VCaP (cell line): ENCODE results near the gene NFATC1.

Experiments
- H3K27ac ChIP-seq: fragments of 450-650 bp; 2 replicates; pipeline ENCODE4 v1.5.1; 2017
- TF ChIP-seq, protein P1 (sequence below): fragments of 450-650 bp; conservative IDR thresholded peaks from 2 replicates; pipeline ENCODE4 v1.5.1; 2017; ENCODE audit warnings: mild to moderate bottlenecking, moderate library complexity

NFATC1 gene

DNA sequence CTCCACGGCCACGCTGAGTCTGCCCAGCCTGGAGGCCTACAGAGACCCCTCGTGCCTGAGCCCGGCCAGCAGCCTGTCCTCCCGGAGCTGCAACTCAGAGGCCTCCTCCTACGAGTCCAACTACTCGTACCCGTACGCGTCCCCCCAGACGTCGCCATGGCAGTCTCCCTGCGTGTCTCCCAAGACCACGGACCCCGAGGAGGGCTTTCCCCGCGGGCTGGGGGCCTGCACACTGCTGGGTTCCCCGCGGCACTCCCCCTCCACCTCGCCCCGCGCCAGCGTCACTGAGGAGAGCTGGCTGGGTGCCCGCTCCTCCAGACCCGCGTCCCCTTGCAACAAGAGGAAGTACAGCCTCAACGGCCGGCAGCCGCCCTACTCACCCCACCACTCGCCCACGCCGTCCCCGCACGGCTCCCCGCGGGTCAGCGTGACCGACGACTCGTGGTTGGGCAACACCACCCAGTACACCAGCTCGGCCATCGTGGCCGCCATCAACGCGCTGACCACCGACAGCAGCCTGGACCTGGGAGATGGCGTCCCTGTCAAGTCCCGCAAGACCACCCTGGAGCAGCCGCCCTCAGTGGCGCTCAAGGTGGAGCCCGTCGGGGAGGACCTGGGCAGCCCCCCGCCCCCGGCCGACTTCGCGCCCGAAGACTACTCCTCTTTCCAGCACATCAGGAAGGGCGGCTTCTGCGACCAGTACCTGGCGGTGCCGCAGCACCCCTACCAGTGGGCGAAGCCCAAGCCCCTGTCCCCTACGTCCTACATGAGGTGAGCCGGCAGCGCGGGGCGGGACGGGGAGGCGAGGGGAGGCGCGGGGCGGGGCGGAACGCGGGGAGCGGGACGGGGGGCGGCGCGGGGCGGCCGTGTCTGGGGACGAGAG is 15.2 kb downstream of the NFATC1 start:
- TF ChIP-seq, protein P1, sequence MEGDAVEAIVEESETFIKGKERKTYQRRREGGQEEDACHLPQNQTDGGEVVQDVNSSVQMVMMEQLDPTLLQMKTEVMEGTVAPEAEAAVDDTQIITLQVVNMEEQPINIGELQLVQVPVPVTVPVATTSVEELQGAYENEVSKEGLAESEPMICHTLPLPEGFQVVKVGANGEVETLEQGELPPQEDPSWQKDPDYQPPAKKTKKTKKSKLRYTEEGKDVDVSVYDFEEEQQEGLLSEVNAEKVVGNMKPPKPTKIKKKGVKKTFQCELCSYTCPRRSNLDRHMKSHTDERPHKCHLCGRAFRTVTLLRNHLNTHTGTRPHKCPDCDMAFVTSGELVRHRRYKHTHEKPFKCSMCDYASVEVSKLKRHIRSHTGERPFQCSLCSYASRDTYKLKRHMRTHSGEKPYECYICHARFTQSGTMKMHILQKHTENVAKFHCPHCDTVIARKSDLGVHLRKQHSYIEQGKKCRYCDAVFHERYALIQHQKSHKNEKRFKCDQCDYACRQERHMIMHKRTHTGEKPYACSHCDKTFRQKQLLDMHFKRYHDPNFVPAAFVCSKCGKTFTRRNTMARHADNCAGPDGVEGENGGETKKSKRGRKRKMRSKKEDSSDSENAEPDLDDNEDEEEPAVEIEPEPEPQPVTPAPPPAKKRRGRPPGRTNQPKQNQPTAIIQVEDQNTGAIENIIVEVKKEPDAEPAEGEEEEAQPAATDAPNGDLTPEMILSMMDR, result no peak
- no peak overlapping the region for H3K27ac ChIP-seq

DNA sequence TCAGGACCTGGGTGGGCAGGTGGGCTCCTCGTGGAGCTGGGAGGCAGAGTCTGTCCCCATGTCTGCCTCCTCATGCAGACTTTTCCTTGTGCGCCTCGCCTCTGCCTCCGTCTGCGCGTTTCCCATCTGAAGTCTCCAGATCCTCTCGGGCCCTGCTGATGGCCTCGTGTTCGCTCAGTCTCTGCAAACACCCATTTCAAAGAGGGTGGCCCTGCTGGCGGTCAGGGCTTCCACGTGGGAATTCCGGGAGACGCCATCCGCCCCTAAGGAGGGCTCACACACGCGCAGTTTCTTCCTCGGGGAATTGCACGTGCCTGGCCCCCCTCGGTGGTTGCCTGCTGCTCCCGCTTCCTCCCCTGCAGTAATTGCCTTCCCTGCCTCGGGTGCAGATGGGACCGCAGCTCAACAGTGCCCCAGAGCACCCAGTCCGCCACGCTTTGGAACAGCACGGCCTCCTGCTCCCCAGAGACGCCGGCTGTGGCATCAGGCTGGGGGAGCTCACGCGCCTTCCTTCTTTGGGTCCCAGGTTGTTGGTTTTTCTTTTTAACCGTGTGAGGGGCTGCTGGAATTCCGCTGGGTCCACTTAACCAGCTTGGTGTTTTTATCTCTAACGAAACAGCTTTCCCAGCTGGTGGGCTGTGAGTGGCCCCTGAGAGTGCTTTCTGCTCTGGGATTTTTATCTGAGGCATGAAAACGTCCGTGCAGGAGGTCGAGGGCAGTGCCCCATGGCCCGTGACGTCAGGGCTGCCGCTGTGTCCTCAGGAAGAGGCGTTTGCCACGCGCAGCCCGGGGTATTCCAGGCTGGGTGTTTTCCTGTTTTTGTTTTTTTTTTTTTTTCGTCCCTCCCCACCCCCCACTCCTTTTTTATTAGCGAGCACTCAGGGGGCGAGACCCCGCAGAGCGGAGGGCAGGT is 16.1 kb downstream of the NFATC1 start:
- TF ChIP-seq, protein P1, result no peak

DNA sequence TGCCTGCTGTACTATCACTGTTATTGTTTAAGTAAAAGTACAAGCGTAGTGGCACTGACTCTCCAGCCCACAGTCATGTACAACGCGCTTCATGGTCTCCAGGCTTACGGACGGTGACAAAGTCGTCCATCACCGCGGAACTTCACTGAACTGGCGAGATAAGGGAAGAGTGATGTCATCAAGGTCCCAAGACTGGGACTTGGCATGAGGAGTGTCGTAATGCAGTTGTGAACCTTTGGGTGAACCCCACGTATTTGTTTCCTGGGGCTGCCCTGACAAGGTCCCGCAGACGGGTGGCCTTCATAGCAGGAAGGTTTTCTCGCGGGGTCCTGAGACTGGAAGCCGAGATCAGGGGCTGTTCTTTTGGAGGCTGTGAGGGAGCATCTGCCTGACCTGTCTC is 17.3 kb downstream of the NFATC1 start:
- TF ChIP-seq, protein P1, result no peak
- H3K27ac ChIP-seq, result no peak overlapping the region

More for the DNA sequence above, 16.1 kb downstream of the NFATC1 start:
- H3K27ac ChIP-seq, result no peak overlapping the region

DNA sequence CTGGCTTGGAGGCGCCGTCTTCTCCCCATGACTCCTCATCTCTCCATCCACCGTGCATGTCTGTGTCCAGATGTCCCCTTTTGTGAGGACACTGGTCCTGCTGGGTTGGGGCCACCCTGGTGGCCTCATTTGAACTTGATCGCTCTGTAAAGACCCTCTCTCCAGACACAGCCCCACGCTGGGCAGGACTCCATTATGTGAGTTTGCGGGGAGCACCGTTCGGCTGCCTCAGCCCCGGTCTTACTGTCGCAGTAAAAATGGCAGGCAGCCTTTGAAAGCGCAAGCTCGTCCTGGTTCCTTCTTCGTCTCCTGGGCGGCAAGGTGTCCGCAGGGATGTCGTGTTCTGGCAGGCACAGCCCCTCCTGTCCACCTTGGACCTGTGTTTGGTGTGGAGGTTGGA is 17.7 kb downstream of the NFATC1 start:
- TF ChIP-seq, protein P1, result no peak
- no peak overlapping the region for H3K27ac ChIP-seq

DNA sequence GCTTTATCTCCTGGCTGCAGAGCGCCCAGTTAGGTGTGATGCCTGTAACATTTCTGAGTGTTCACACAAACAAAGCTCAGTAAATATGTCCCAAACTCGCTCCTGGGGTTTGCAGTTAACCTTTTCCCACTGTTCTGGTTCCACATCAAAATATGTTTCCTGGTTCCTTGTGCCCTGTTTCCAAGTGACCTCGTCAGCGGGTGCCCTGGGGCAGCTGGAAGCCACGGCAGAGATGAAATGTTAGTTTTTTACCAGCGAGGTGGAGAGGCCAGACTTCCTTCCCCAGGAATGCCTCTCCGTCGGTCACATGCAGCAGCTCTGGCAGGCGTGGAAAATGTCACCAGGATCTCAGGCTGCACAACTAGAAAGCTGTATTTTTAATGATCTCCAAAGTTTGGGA is 18.2 kb downstream of the NFATC1 start:
- no peak overlapping the region for H3K27ac ChIP-seq
- TF ChIP-seq, protein P1, result no peak

DNA sequence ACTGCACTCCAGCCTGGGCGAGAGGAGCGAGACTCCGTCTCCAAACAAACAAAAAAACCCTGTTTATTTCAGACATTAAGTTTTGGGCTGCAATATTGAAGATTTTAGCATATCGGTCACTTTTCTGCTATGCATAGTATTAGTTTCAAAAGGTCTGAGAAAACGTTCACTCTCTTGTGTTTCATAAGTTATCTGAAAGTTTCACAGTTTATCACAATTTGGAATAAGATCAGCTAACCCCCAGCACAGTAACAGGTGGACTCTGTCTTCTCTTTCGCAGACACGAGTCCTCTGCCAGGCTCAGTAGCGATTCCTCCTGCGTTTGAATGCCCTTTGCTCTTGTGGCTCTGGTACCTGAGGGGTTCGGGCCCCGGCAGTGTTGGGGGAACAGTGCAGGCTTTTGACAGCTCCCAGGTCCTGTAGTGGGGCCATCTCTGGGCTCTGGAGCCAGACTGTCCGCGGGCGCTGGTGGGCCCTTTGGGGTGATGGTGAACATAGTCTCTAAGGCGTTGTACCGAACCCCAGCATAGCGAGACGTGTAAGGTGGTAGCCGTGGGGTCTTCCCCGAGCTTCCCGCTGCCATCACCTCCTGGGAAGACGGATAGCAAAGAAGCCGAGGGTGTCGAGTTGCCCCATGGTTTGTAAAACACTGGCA is 20.4 kb downstream of the NFATC1 start:
- TF ChIP-seq, protein P1, result no peak
- no peak overlapping the region for H3K27ac ChIP-seq

DNA sequence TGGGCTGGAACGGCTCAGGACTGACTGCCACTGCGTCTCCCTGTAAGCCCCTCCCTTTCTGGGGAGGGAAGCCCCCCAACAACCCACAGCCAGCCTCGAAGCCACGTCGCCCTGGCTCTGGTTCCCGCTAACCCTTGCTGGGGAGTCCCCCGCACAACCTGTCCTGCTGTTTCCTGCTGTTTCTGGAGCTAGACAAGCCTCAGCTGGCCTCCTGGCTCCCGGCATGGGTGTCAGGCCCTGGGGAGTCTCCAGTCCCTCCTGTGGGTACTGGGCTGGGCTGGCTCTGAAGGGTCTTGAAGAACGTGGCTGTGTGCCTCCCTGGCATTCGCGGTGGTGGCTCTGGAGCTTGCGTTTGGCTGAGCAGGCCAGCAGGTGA is 20.9 kb downstream of the NFATC1 start:
- no peak overlapping the region for H3K27ac ChIP-seq
- TF ChIP-seq, protein P1, result no peak
